Measurements from ENCODE around the gene RGL1. TPM values are rescaled to one million over a fixed set of nuclear protein-coding genes. Genes with fewer than 3 reads are reported as not detected.

Gene RGL1
- total RNA-seq, 2 donors from 2014 or later, result 1.0 to 1.4 TPM

GRCh38 chr1:183801649-183802048 is 3.3 kb upstream of the RGL1 start:
- H3K4me3 Mint-ChIP-seq, result no peak overlapping the region
- DNase-seq, result no peak
- H3K4me1 Mint-ChIP-seq, result peaks cover 3% of the 10 kb centered on the region
- peaks cover 3% of the 10 kb centered on the region for H3K9me3 ChIP-seq (ENCODE audit: control insufficient read depth, low read length, poor library complexity, severe bottlenecking)
- H3K36me3 Mint-ChIP-seq (ENCODE audit: low read depth), result peaks cover 3% of the 10 kb centered on the region
- H3K27ac Mint-ChIP-seq, result no peak overlapping the region
- no peak for ATAC-seq
- peaks cover 1% of the 10 kb centered on the region for H3K27me3 Mint-ChIP-seq

- peaks cover 17% of the 10 kb centered on the region for H3K27me3 Mint-ChIP-seq
- no peak overlapping the region for H3K4me3 Mint-ChIP-seq
- H3K9me3 ChIP-seq (ENCODE audit: control insufficient read depth, low read length, poor library complexity, severe bottlenecking), result peaks cover 3% of the 10 kb centered on the region
- ATAC-seq (no peak), DNase-seq (no peak)
- no peak overlapping the region for H3K27ac Mint-ChIP-seq
- peaks cover 3% of the 10 kb centered on the region for H3K4me1 Mint-ChIP-seq
- peaks cover 5% of the 10 kb centered on the region for H3K36me3 Mint-ChIP-seq (ENCODE audit: low read depth)
Observed at GRCh38 chr1:183804387-183804786, 533 bp upstream of the RGL1 start.

- Mint-ChIP-seq H3K27me3 (peaks cover 29% of the 10 kb centered on the region), H3K36me3 (ENCODE audit: low read depth) (peaks cover 5% of the 10 kb centered on the region), H3K4me1 (peaks cover 3% of the 10 kb centered on the region), H3K27ac (no peak overlapping the region), H3K4me3 (no peak overlapping the region)
- ATAC-seq (no peak), DNase-seq (no peak)
- H3K9me3 ChIP-seq (ENCODE audit: control insufficient read depth, low read length, poor library complexity, severe bottlenecking), result peaks cover 3% of the 10 kb centered on the region
Observed at GRCh38 chr1:183806125-183806524, 1.2 kb downstream of the RGL1 start.

- ATAC-seq (no peak), DNase-seq (no peak)
- H3K27me3 Mint-ChIP-seq, result peaks cover 29% of the 10 kb centered on the region
- no peak overlapping the region for H3K27ac Mint-ChIP-seq
- H3K4me3 Mint-ChIP-seq, result no peak overlapping the region
- peaks cover 5% of the 10 kb centered on the region for H3K36me3 Mint-ChIP-seq (ENCODE audit: low read depth)
- H3K9me3 ChIP-seq (ENCODE audit: control insufficient read depth, low read length, poor library complexity, severe bottlenecking), result peaks cover 3% of the 10 kb centered on the region
- H3K4me1 Mint-ChIP-seq, result peaks cover 3% of the 10 kb centered on the region
Observed at GRCh38 chr1:183806675-183807074, 1.8 kb downstream of the RGL1 start.

DNA sequence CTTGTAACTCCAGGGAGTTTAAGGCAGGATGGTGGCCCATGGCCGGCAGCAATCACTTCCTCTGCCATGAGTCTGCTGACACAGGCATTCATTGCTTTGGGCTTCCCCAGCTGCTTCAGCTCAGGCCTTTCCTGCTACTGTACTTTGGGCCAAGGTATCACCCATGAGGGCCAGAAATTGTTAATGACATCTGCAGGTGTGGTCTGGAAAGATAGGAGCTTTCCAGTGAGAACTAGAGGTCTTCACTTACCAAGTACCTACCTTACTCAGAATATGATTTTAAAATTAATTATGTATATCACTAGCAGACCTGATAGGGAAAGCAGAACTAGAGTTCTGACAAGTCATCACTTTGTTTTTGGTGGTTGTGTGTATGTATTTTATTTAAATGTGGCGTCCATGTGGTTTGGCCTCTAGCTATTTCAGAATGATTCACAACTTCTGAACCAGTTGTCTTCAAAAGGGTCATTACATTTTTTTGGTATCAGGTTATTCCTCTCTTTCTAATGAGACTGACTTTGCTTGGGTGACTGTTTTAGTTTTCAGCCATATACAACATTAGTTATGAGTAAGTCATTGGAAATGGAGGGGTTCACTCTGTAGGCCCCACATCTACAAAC is 2.7 kb downstream of the RGL1 start:
- no peak for DNase-seq

DNA sequence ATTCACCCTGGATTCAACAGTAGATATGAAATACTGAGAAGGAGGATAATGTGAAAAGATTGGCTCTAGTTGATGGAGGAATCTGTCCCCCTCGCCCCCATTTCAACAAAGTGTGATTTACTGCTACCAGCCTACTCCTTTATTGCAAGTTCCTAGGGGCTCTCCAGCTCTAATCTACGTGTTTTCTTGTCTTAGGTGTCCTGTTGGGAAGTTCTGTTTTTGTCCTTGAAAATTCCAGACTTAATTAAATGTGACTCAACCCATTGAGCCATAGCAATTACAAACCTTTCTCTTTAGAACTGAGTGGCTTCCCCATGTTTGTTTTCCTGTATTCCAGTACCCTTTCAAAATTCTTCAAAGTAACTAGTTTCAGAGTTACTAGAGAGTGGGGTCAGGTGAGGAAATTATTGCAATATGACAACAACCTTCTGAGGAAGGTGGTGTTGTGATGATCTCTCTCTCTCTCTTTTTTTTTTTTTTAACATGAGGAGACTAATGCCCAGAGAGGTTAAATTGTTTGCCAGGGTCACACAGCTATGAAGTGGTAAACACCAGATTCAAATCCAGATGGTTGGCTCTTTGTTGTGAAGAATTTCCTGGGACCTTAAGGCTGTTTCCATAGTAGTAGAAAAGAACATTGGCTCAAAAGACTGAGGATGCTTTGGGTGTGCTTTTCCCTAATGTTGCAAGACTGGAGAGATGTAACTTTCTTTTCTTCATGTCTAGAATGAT is 3.5 kb downstream of the RGL1 start:
- no peaks in the 10 kb centered on the region for H3K9me3 ChIP-seq (ENCODE audit: control insufficient read depth, low read length, poor library complexity, severe bottlenecking)
- H3K27me3 Mint-ChIP-seq, result peaks cover 35% of the 10 kb centered on the region
- peaks cover 6% of the 10 kb centered on the region for H3K4me1 Mint-ChIP-seq
- no peak overlapping the region for H3K4me3 Mint-ChIP-seq
- ATAC-seq, result no peak
- peaks cover 7% of the 10 kb centered on the region for H3K36me3 Mint-ChIP-seq (ENCODE audit: low read depth)
- DNase-seq, result no peak
- H3K27ac Mint-ChIP-seq, result no peak overlapping the region

More for the DNA sequence above, 2.7 kb downstream of the RGL1 start:
- Mint-ChIP-seq H3K4me1 (peaks cover 5% of the 10 kb centered on the region), H3K27me3 (peaks cover 34% of the 10 kb centered on the region), H3K36me3 (ENCODE audit: low read depth) (peaks cover 5% of the 10 kb centered on the region), H3K4me3 (no peak overlapping the region), H3K27ac (no peak overlapping the region)
- no peaks in the 10 kb centered on the region for H3K9me3 ChIP-seq (ENCODE audit: control insufficient read depth, low read length, poor library complexity, severe bottlenecking)
- no peak for ATAC-seq

DNA sequence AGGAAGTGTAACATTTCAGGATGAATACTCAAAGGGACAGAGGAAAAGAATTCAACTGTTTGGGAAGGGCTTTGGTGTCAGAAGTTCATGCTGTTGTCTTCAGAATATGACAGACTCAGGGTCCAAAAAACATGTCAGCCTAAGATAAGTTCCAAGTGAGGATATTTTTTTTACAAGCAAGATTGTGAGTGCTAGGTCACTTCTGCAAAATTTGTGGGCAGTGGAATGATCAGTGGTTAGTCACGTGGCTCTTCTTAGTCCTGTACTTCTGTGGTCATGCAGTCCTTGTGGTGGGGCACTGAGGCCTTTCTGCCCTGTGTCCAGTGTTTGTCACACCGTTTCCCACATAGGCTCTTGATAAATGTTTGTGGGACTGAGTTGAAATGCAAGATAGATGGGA is 5.2 kb downstream of the RGL1 start:
- H3K9me3 ChIP-seq (ENCODE audit: control insufficient read depth, low read length, poor library complexity, severe bottlenecking), result no peaks in the 10 kb centered on the region
- peaks cover 35% of the 10 kb centered on the region for H3K27me3 Mint-ChIP-seq
- peaks cover 8% of the 10 kb centered on the region for H3K4me1 Mint-ChIP-seq
- DNase-seq, result no peak
- no peak overlapping the region for H3K27ac Mint-ChIP-seq
- ATAC-seq, result no peak
- peaks cover 7% of the 10 kb centered on the region for H3K36me3 Mint-ChIP-seq (ENCODE audit: low read depth)
- no peak overlapping the region for H3K4me3 Mint-ChIP-seq

- DNase-seq, result no peak
- H3K4me3 Mint-ChIP-seq, result no peak overlapping the region
- no peak for ATAC-seq
- peaks cover 35% of the 10 kb centered on the region for H3K27me3 Mint-ChIP-seq
- H3K9me3 ChIP-seq (ENCODE audit: control insufficient read depth, low read length, poor library complexity, severe bottlenecking), result no peaks in the 10 kb centered on the region
- H3K27ac Mint-ChIP-seq, result no peak overlapping the region
- peaks cover 4% of the 10 kb centered on the region for H3K4me1 Mint-ChIP-seq
- peaks cover 7% of the 10 kb centered on the region for H3K36me3 Mint-ChIP-seq (ENCODE audit: low read depth)
Observed at GRCh38 chr1:183810756-183811544, 6.0 kb downstream of the RGL1 start.

GRCh38 chr1:183812128-183812527 is 7.2 kb downstream of the RGL1 start:
- H3K4me1 Mint-ChIP-seq, result peaks cover 7% of the 10 kb centered on the region
- no peak overlapping the region for H3K4me3 Mint-ChIP-seq
- no peaks in the 10 kb centered on the region for H3K9me3 ChIP-seq (ENCODE audit: control insufficient read depth, low read length, poor library complexity, severe bottlenecking)
- H3K36me3 Mint-ChIP-seq (ENCODE audit: low read depth), result peaks cover 5% of the 10 kb centered on the region
- H3K27me3 Mint-ChIP-seq, result peaks cover 32% of the 10 kb centered on the region
- ATAC-seq, result no peak
- no peak for DNase-seq
- H3K27ac Mint-ChIP-seq, result no peak overlapping the region

DNA sequence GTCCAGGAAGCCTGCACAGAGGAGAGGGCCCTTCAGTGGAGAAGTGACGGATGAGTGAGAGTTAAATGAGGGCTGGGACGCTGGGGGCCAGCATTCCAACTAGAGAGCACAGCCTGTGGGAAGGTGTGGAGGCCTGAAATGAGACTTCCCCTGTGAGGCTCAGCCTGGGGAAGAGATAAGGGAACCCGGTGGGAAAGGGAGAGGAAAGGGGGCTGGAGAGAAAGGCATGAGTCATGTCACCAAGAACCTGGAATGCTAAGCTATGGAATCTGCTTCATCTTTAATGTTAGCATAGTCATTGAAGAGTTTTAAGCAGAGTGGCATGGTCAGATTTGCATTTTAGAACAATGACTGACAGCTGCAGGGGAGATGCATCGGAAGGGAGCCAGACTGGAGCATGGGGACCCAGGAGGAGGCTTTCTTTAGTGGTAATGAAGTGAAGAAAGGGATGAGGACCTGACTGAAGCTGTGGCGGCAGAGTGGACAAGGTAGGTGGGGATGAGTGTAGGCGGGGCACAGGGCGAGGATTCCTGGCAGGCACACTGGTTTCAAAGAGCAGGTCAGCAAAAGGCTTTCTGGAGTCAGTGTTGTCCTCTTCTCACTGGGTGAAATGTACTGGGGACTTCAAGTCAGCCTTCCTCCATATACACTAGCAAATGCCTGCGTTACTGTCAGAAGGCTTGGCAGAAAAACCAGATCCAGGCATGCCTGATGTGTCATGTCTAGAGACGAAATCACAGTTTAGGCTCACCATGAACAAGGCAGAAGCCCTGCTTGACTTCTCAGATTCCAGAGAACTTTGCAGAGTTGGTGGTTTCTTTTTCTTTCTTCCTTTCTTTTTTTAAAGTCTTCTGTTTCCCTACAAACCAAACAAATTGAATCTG is 8.0 kb downstream of the RGL1 start:
- DNase-seq, result no peak

GRCh38 chr1:183814121-183814681 is 9.3 kb downstream of the RGL1 start:
- H3K9me3 ChIP-seq (ENCODE audit: control insufficient read depth, low read length, poor library complexity, severe bottlenecking), result no peaks in the 10 kb centered on the region
- H3K36me3 Mint-ChIP-seq (ENCODE audit: low read depth), result peaks cover 5% of the 10 kb centered on the region
- H3K4me1 Mint-ChIP-seq, result peaks cover 10% of the 10 kb centered on the region
- H3K27ac Mint-ChIP-seq, result no peak overlapping the region
- ATAC-seq, result no peak
- peaks cover 26% of the 10 kb centered on the region for H3K27me3 Mint-ChIP-seq
- no peak overlapping the region for H3K4me3 Mint-ChIP-seq
- no peak for DNase-seq

More for the DNA sequence above, 8.0 kb downstream of the RGL1 start:
- Mint-ChIP-seq H3K4me3 (no peak overlapping the region), H3K27ac (no peak overlapping the region), H3K4me1 (peaks cover 10% of the 10 kb centered on the region), H3K36me3 (ENCODE audit: low read depth) (peaks cover 5% of the 10 kb centered on the region), H3K27me3 (peaks cover 32% of the 10 kb centered on the region)
- H3K9me3 ChIP-seq (ENCODE audit: control insufficient read depth, low read length, poor library complexity, severe bottlenecking), result no peaks in the 10 kb centered on the region
- no peak for ATAC-seq

DNA sequence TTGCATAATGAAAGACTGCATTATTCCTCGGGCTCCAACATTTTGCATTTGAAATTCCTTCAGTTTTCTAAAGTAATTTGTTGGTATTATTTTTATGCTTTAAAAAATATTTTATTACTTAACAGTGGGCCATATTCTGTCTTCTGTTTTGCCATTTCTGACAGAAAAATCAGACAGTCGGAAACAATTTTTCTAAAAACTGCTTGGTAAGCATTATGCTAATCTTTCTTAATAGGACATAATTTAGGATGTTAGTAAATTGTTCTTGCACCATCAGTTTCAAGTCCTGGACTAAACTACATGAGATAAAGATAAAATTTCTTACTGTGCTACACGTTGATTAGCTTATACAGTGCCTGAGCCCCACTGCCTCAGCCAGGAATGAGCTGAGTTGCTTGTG is 11.2 kb downstream of the RGL1 start:
- ATAC-seq, result no peak
- Mint-ChIP-seq H3K36me3 (ENCODE audit: low read depth) (peaks cover 5% of the 10 kb centered on the region), H3K27me3 (peaks cover 14% of the 10 kb centered on the region), H3K27ac (no peak overlapping the region), H3K4me1 (peaks cover 10% of the 10 kb centered on the region), H3K4me3 (no peak overlapping the region)
- H3K9me3 ChIP-seq (ENCODE audit: control insufficient read depth, low read length, poor library complexity, severe bottlenecking), result no peaks in the 10 kb centered on the region
- no peak for DNase-seq

Measured in T-helper 17 cell (primary cell).